Measurements from ENCODE around the gene PCMTD2. TPM values are rescaled to one million over a fixed set of nuclear protein-coding genes. Genes with fewer than 3 reads are reported as not detected.

PCMTD2 gene
- total RNA-seq, 1 experiment from 2014 or later = 52.0 TPM

DNA sequence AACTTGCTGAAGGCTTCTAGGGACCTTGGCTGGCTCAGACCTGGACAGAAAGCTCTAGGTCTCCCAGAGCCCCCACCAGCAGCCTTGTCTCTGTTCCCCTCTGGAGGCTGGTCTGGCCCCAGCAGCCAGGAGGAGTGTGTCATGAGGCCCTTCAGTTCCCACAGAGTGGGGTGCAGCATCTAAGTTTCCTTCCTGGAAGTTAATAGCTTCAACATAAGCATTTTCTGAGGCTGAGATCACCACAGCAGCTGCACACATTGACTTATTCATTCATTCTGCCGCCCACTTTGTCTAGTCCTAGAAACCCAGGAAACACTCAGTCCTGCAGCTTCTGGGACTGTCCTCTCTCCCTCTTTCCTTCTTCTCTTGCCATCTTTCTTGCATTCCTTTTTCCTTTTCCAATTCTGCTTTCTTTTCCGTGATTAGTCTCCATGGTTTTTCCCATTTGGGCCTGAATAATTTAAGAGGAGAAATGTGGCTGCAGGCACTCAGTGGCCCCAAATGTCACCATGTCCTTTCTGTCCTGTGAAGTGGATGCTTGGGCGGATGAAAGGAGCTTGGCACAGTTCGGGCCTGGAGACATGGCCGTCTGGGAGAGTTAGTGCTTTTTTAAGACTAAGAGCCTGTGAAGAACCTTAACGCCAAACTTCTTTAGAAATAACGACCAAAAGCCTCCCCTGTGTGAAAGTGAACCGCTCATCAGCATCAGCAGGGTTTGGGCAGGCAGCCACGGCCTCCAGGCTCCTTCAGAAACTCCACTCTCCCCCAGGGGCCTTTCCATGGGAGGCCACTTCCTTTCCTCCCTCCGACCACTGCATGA, 31.0 kb upstream of the PCMTD2 start:
- no peaks in the 10 kb centered on the region for H4K20me1 ChIP-seq (ENCODE audit: control insufficient read depth, insufficient read depth, insufficient read length)
- no peak overlapping the region for H3K4me2 ChIP-seq (ENCODE audit: insufficient read depth, insufficient read length, low read length)
- H2BK15ac ChIP-seq (ENCODE audit: low read depth, low read length) = no peak overlapping the region
- H3K27ac ChIP-seq (ENCODE audit: insufficient read length, low read depth, low read length) = no peak overlapping the region
- H3T11ph ChIP-seq (ENCODE audit: low read length) = no peak overlapping the region
- H2BK12ac ChIP-seq (ENCODE audit: insufficient read length, low read depth, low read length) = no peak overlapping the region
- H3K79me1 ChIP-seq (ENCODE audit: insufficient read depth, low read depth, low read length, poor library complexity, severe bottlenecking) = no peaks in the 10 kb centered on the region
- no peak overlapping the region for H2BK5ac ChIP-seq (ENCODE audit: insufficient read length, low read length)
- no peaks in the 10 kb centered on the region for H3K79me2 ChIP-seq (ENCODE audit: insufficient read depth, low read length)
- H3K9ac ChIP-seq (ENCODE audit: extremely low read depth, insufficient read length, low read length) = no peak overlapping the region
- Mint-ChIP-seq H3K27me3 (ENCODE audit: low read depth) (peaks cover 5% of the 10 kb centered on the region), H3K4me3 (no peak overlapping the region), H3K27ac (no peak overlapping the region), H3K36me3 (ENCODE audit: insufficient read depth in 1 of 3, low read depth in 3 of 3) (peaks cover 0 to 1% (median 0%) of the 10 kb centered on the region in 3 experiments; a peak in 1 of 7 replicates), H3K9me3 (no peaks in the 10 kb centered on the region), H3K4me1 (peaks cover 12 to 21% of the 10 kb centered on the region in 2 experiments)
- TF ChIP-seq, protein P1, sequence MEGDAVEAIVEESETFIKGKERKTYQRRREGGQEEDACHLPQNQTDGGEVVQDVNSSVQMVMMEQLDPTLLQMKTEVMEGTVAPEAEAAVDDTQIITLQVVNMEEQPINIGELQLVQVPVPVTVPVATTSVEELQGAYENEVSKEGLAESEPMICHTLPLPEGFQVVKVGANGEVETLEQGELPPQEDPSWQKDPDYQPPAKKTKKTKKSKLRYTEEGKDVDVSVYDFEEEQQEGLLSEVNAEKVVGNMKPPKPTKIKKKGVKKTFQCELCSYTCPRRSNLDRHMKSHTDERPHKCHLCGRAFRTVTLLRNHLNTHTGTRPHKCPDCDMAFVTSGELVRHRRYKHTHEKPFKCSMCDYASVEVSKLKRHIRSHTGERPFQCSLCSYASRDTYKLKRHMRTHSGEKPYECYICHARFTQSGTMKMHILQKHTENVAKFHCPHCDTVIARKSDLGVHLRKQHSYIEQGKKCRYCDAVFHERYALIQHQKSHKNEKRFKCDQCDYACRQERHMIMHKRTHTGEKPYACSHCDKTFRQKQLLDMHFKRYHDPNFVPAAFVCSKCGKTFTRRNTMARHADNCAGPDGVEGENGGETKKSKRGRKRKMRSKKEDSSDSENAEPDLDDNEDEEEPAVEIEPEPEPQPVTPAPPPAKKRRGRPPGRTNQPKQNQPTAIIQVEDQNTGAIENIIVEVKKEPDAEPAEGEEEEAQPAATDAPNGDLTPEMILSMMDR (conservative IDR thresholded peaks at IDR 0.05) = no peak
- no peak overlapping the region for H3K56ac ChIP-seq (ENCODE audit: insufficient read length, low read depth, low read length)
- no peaks in the 10 kb centered on the region for H3K27me3 ChIP-seq (ENCODE audit: insufficient read depth, low read length)
- H3K23ac ChIP-seq (ENCODE audit: insufficient read length, low read depth, low read length) = no peak overlapping the region
- H4K91ac ChIP-seq (ENCODE audit: insufficient read length, low read depth, low read length) = no peak overlapping the region
- H2AK5ac ChIP-seq (ENCODE audit: insufficient read length, low read length) = no peak overlapping the region
- no peak overlapping the region for H4K8ac ChIP-seq (replicated peaks; ENCODE audit: insufficient read length, low read depth, low read length)
- no peaks in the 10 kb centered on the region for H3K9me3 ChIP-seq (ENCODE audit: control insufficient read depth, low read depth, low read length)
- H3K14ac ChIP-seq (ENCODE audit: insufficient read depth, low read length) = no peak overlapping the region
- peaks cover 3% of the 10 kb centered on the region; the same call in 1 of the 2 replicates for H3K4me1 ChIP-seq (ENCODE audit: insufficient read depth, low read length)
- WGBS (ENCODE audit: extremely low coverage, insufficient read length, low lambda C conversion rate) = no CpG with 5 or more reads among the region's 10 CpGs
- no peak overlapping the region for H4K5ac ChIP-seq (ENCODE audit: insufficient read length, low read depth, low read length)
- H3K18ac ChIP-seq (ENCODE audit: insufficient read length, low read depth, low read length) = no peak overlapping the region
- no peak overlapping the region for H2BK20ac ChIP-seq (ENCODE audit: low read depth, low read length, poor library complexity, severe bottlenecking)
- no peak for DNase-seq
- no peak overlapping the region for H2BK120ac ChIP-seq (ENCODE audit: low read depth, low read length, poor library complexity, severe bottlenecking)
- H3K23me2 ChIP-seq (ENCODE audit: insufficient read length, low read depth, low read length, poor library complexity, severe bottlenecking) = no peaks in the 10 kb centered on the region
- H3K4ac ChIP-seq (ENCODE audit: low read depth, low read length) = no peak overlapping the region
- H2AFZ ChIP-seq (ENCODE audit: low read length) = no peak overlapping the region
